ENCODE data around the gene PRM3.

PRM3 gene

DNA sequence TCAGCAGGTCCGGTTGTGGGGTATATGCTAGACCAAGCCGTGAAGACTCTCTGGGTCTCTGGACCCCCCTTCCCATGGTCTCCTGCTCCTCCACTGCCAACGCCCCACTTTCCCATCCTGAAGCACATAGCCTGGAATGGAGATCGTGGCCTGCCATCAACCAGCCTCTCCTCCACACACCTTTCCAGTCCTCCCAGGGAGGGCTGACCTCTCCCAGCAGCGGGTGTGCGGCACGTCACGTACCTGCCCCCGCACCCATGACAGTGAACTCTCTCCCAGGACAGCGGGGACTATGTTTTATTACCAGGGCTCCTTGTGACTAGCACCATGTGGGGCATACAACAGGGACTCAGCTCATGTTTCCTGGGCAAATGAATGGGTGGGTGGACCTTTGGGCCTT lies 1.8 kb downstream of the PRM3 start:
- TF ChIP-seq ZFX (IDR thresholded peaks at IDR 0.05; ENCODE audit: borderline replicate concordance), result no peak
- no peak overlapping the region for H3K27ac ChIP-seq

DNA sequence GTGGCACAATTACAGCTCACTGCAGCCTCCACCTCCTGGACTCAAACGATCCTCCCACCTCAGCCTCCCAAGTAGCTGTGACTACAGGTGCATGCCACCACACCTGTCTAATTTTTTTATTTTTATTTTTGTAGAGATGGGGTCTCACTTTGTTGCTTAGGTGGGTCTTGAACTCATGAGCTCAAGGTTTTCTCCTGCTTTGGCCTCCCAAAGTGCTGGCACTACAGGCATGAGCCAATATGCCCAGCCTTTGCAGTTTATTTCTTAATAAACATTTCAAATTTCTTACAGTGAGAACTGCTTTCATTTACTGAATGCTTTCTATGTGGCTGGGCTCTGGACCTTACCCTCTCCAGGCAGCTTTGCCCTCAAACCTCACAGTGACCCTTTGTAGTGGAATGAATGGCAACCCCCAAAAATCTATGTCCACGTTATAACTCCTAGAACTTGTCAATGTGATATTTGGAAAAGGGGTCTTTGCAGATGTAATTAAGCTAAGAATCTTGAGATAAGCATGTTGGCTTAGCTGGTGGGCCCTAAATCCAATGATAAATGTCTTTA lies 2.7 kb downstream of the PRM3 start:
- TF ChIP-seq, protein P1, sequence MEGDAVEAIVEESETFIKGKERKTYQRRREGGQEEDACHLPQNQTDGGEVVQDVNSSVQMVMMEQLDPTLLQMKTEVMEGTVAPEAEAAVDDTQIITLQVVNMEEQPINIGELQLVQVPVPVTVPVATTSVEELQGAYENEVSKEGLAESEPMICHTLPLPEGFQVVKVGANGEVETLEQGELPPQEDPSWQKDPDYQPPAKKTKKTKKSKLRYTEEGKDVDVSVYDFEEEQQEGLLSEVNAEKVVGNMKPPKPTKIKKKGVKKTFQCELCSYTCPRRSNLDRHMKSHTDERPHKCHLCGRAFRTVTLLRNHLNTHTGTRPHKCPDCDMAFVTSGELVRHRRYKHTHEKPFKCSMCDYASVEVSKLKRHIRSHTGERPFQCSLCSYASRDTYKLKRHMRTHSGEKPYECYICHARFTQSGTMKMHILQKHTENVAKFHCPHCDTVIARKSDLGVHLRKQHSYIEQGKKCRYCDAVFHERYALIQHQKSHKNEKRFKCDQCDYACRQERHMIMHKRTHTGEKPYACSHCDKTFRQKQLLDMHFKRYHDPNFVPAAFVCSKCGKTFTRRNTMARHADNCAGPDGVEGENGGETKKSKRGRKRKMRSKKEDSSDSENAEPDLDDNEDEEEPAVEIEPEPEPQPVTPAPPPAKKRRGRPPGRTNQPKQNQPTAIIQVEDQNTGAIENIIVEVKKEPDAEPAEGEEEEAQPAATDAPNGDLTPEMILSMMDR (IDR thresholded peaks at IDR 0.05), result no peak
- no peak for TF ChIP-seq ZFX (IDR thresholded peaks at IDR 0.05; ENCODE audit: borderline replicate concordance)
- H3K27ac ChIP-seq, result no peak overlapping the region

DNA sequence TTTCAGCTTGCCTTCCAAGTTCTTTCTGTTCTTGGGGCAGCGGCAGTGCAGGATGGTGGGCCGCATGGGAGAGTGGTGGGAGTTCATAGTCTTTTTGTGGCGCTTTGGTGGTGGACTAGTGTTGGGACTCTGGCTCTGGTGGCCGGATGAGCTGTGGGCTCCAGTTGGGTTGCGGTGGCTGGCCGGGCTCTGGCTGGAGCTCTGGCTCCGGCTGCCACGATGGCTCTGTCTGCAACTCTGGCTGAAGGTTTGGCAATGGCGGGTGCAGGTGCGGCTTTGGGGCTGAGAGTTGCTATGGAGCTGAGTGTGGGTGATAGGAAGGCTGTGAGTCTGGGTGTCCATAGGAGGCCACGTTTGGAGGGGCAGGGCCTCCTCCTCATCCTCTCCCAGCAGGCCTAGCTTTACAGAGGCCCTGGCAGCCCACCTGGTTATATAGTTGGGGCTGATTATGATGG lies 4.5 kb downstream of the PRM3 start, which contains the start of gene TNP2:
Gene TNP2 (minus strand): TSS at position 405 of the 455 bp plus-strand sequence. CDS start 63 bp downstream, at position 342.
- no peak within 1 kb of the TSS for H3K27ac ChIP-seq
- TF ChIP-seq ZFX (IDR thresholded peaks at IDR 0.05; ENCODE audit: borderline replicate concordance), result no peak
- TF ChIP-seq, protein P1 (IDR thresholded peaks at IDR 0.05), result no peak

DNA sequence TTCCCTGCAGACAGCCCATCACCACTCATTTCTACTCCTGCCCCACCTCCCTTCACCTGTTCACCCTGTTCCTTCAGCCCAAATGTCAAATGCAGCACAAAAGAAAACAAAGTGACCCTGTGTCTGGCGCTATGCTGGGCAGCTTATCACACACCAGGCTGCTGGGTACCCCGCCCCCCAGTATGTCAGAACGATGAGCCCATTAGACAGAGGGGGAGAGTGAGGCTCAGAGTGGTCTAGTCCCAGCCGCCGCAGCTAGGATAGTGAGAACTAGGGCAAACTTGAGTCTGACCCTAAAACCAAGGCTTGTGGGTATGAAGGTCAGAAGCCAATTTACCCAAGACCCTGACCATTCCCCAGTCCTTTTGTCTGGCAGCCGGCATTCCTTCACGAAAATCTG lies 8.3 kb downstream of the PRM3 start:
- H3K27ac ChIP-seq, result no peak overlapping the region
- no peak for TF ChIP-seq ZFX (IDR thresholded peaks at IDR 0.05; ENCODE audit: borderline replicate concordance)
- TF ChIP-seq, protein P1 (IDR thresholded peaks at IDR 0.05), result no peak

DNA sequence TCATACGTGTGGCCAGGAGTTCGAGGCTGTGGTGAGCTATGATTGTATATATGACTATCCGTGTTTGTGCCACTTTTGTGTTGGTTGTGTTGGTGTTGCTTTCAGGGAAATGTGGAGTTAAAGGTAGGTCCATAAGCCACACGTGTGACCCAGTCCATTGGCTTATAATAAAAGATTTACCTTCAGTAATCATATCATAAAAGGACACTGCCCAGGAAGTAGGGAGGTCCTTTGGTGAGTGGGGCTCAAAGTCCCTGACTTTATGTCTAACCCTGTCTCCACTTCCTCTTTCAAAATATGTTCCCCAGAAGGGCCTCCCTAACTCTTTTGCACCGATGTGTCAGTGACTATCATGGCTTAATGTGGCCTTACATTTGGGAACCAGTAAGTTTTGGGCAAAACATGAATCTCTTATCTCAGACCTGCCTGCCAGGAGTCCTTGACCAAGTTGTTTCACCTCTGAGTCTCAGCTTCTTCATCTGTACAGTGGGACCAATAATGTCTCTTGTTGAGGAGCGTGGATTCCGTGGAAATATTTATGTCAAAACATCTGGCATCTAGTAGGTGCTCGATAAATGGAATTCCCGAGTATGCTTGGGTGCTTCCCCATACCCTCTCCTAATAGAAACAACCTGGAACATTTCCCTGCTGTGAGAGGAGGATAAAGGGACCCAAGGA lies 9.1 kb downstream of the PRM3 start:
- TF ChIP-seq, protein P1 (IDR thresholded peaks at IDR 0.05), result no peak
- no peak for TF ChIP-seq ZFX (IDR thresholded peaks at IDR 0.05; ENCODE audit: borderline replicate concordance)
- no peak overlapping the region for H3K27ac ChIP-seq

DNA sequence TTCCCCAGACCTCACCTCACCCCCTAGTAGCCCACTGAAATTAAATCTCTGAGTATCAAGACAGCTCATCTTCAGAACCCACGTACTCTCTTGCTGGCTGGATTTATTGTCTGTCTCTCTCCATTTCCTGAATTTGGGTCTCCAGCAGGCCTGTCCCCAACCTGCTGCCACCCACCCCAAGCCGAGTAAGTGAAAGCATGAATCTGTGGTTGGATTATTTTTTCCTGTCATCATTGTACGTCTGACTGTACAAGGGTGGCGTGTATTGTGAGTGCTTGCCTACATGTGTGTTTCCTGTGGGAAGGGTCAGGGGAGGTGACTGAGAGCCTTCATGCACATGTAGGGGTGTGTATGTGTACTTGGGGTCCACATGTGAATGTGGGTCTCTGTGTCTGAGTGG lies 9.7 kb downstream of the PRM3 start:
- no peak overlapping the region for H3K27ac ChIP-seq
- TF ChIP-seq, protein P1 (IDR thresholded peaks at IDR 0.05), result no peak
- TF ChIP-seq ZFX (IDR thresholded peaks at IDR 0.05; ENCODE audit: borderline replicate concordance), result no peak

DNA sequence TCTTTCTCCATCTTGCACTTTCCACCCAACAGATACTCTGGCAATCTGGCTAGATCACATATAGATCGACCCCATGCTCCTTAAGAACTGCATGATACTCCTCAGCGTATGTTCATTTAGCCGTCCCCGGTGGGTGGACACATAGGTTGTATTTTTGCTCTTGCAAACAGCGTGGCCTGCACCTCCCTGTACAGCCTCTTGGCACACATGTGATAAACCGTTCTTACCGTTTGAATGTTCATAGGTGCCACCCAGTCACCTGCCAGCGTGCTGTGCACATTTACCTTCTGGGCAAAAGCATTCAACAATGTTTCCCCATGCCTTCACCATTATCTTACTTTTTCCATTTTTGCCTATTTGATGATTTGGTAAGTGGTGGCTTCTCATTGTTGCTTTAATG lies 10.5 kb downstream of the PRM3 start:
- no peak for TF ChIP-seq ZFX (IDR thresholded peaks at IDR 0.05; ENCODE audit: borderline replicate concordance)
- TF ChIP-seq, protein P1 (IDR thresholded peaks at IDR 0.05), result no peak
- no peak overlapping the region for H3K27ac ChIP-seq

Measured in 22Rv1 (cell line).